Measurements from ENCODE around the gene MTHFD2L. TPM values are rescaled to one million over a fixed set of nuclear protein-coding genes. Genes with fewer than 3 reads are reported as not detected.
"Not testable (repeated sequence)": the region's sequence is repeated elsewhere in the genome, so short reads cannot be mapped to it uniquely, and the experiment has no call there.

The MTHFD2L gene
- polyA plus RNA-seq, 1 donor from 2014 or later = 43.5 TPM

DNA sequence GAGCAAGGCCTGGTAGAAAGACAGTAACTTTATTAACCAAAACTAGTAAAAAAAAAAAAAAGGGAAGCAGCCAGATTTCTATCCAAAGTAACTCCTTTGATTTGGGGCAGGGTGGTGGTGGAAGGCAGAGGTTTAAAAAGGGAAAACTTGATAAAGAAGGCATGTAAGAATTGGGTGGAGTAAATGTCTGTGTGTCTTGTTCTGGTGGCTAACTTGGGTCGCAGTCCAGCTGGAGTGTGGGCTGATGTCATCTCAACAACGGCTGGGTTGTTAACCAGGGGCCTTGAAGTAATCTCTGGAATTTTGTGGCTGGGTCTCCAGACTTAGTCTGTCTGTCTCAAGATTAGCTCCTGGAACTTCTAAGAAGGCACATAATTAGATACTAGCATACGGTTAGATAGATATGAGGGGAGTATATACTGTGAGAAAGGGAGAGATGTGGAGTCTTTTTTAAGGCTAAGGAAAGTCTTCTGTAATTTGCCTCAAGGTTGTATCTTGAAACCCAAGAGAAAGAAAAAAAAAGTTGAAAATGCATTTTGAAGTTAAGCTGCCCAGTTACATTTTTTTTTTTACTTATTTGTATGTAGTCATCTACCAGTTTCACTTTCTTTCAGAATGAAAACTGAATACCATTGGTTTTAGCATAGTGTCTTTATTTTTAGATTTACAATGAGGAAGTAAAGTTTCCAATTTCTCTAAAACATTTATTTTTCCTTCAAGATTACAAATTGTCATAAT, 48.3 kb downstream of the MTHFD2L start:
- no peaks in the 10 kb centered on the region for H3K9me3 ChIP-seq (ENCODE audit: low read length)

GRCh38 chr4:74214457-74215159, 56.7 kb downstream of the MTHFD2L start:
- H3K79me2 ChIP-seq (replicated peaks; ENCODE audit: insufficient read depth, low read length); H3K4me3 ChIP-seq (ENCODE audit: low read length); H3K27ac ChIP-seq (ENCODE audit: low read length); H3K36me3 ChIP-seq (ENCODE audit: insufficient read depth, low read length); H3K27me3 ChIP-seq (ENCODE audit: insufficient read depth, low read depth, low read length); H3K9me2 ChIP-seq (ENCODE audit: insufficient read depth, low read length); H3K9me3 ChIP-seq (ENCODE audit: low read length); H2AFZ ChIP-seq (ENCODE audit: low read depth, low read length); H3K4me2 ChIP-seq (ENCODE audit: low read length); H3F3A ChIP-seq (ENCODE audit: insufficient read depth, low read length, poor library complexity, severe bottlenecking); H4K20me1 ChIP-seq (ENCODE audit: insufficient read depth); H3K9ac ChIP-seq (ENCODE audit: low read length): not testable (repeated sequence)

More for the DNA sequence above, 48.3 kb downstream of the MTHFD2L start:
- no peaks in the 10 kb centered on the region for H3K36me3 ChIP-seq (ENCODE audit: insufficient read depth, low read length)
- no peak overlapping the region for H2AFZ ChIP-seq (ENCODE audit: low read depth, low read length)
- H3K79me2 ChIP-seq (replicated peaks; ENCODE audit: insufficient read depth, low read length) = no peaks in the 10 kb centered on the region
- H3K9ac ChIP-seq (ENCODE audit: low read length) = no peak overlapping the region
- no peak overlapping the region for H3K4me2 ChIP-seq (ENCODE audit: low read length)
- no peaks in the 10 kb centered on the region for H3K27me3 ChIP-seq (ENCODE audit: insufficient read depth, low read depth, low read length)
- H3F3A ChIP-seq (ENCODE audit: insufficient read depth, low read length, poor library complexity, severe bottlenecking) = no peaks in the 10 kb centered on the region
- H3K4me3 ChIP-seq (ENCODE audit: low read length) = no peak overlapping the region
- no peak overlapping the region for H3K27ac ChIP-seq (ENCODE audit: low read length)
- H4K20me1 ChIP-seq (ENCODE audit: insufficient read depth) = no peaks in the 10 kb centered on the region
- TF ChIP-seq MXI1 (conservative IDR thresholded peaks at IDR 0.05; ENCODE audit: poor library complexity, severe bottlenecking) = no peak
- TF ChIP-seq, protein P1, sequence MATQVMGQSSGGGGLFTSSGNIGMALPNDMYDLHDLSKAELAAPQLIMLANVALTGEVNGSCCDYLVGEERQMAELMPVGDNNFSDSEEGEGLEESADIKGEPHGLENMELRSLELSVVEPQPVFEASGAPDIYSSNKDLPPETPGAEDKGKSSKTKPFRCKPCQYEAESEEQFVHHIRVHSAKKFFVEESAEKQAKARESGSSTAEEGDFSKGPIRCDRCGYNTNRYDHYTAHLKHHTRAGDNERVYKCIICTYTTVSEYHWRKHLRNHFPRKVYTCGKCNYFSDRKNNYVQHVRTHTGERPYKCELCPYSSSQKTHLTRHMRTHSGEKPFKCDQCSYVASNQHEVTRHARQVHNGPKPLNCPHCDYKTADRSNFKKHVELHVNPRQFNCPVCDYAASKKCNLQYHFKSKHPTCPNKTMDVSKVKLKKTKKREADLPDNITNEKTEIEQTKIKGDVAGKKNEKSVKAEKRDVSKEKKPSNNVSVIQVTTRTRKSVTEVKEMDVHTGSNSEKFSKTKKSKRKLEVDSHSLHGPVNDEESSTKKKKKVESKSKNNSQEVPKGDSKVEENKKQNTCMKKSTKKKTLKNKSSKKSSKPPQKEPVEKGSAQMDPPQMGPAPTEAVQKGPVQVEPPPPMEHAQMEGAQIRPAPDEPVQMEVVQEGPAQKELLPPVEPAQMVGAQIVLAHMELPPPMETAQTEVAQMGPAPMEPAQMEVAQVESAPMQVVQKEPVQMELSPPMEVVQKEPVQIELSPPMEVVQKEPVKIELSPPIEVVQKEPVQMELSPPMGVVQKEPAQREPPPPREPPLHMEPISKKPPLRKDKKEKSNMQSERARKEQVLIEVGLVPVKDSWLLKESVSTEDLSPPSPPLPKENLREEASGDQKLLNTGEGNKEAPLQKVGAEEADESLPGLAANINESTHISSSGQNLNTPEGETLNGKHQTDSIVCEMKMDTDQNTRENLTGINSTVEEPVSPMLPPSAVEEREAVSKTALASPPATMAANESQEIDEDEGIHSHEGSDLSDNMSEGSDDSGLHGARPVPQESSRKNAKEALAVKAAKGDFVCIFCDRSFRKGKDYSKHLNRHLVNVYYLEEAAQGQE (IDR thresholded peaks at IDR 0.05; ENCODE audit: borderline replicate concordance) = no peak
- TF ChIP-seq, protein P2, sequence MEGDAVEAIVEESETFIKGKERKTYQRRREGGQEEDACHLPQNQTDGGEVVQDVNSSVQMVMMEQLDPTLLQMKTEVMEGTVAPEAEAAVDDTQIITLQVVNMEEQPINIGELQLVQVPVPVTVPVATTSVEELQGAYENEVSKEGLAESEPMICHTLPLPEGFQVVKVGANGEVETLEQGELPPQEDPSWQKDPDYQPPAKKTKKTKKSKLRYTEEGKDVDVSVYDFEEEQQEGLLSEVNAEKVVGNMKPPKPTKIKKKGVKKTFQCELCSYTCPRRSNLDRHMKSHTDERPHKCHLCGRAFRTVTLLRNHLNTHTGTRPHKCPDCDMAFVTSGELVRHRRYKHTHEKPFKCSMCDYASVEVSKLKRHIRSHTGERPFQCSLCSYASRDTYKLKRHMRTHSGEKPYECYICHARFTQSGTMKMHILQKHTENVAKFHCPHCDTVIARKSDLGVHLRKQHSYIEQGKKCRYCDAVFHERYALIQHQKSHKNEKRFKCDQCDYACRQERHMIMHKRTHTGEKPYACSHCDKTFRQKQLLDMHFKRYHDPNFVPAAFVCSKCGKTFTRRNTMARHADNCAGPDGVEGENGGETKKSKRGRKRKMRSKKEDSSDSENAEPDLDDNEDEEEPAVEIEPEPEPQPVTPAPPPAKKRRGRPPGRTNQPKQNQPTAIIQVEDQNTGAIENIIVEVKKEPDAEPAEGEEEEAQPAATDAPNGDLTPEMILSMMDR (IDR thresholded peaks at IDR 0.05; ENCODE audit: poor library complexity, severe bottlenecking) = no peak
- TF ChIP-seq SMC3 (conservative IDR thresholded peaks at IDR 0.05; ENCODE audit: poor library complexity) = no peak
- no peak for TF ChIP-seq POLR2AphosphoS5 (IDR thresholded peaks at IDR 0.05)
- H3K9me2 ChIP-seq (ENCODE audit: insufficient read depth, low read length) = no peaks in the 10 kb centered on the region

- not testable (repeated sequence) for H3K9me3 ChIP-seq (ENCODE audit: low read length); H3F3A ChIP-seq (ENCODE audit: insufficient read depth, low read length, poor library complexity, severe bottlenecking); H3K4me2 ChIP-seq (ENCODE audit: low read length); H3K79me2 ChIP-seq (replicated peaks; ENCODE audit: insufficient read depth, low read length); H3K4me3 ChIP-seq (ENCODE audit: low read length); H3K9me2 ChIP-seq (ENCODE audit: insufficient read depth, low read length); H2AFZ ChIP-seq (ENCODE audit: low read depth, low read length); H3K9ac ChIP-seq (ENCODE audit: low read length); H3K36me3 ChIP-seq (ENCODE audit: insufficient read depth, low read length); H3K27ac ChIP-seq (ENCODE audit: low read length); H4K20me1 ChIP-seq (ENCODE audit: insufficient read depth); H3K27me3 ChIP-seq (ENCODE audit: insufficient read depth, low read depth, low read length)
Measured at GRCh38 chr4:74215236-74215635, 57.3 kb downstream of the MTHFD2L start.

Measured in neural cell (in vitro differentiated cells).